Measurements from ENCODE around the gene SLC26A9. TPM values are rescaled to one million over a fixed set of nuclear protein-coding genes. Genes with fewer than 3 reads are reported as not detected.

SLC26A9 gene
- total and polyA plus RNA-seq, 9 of the 15 experiments (the other 6 are each of a cell fraction or from before 2014, with no cell fraction given): 0.03 TPM; not detected in 8

DNA sequence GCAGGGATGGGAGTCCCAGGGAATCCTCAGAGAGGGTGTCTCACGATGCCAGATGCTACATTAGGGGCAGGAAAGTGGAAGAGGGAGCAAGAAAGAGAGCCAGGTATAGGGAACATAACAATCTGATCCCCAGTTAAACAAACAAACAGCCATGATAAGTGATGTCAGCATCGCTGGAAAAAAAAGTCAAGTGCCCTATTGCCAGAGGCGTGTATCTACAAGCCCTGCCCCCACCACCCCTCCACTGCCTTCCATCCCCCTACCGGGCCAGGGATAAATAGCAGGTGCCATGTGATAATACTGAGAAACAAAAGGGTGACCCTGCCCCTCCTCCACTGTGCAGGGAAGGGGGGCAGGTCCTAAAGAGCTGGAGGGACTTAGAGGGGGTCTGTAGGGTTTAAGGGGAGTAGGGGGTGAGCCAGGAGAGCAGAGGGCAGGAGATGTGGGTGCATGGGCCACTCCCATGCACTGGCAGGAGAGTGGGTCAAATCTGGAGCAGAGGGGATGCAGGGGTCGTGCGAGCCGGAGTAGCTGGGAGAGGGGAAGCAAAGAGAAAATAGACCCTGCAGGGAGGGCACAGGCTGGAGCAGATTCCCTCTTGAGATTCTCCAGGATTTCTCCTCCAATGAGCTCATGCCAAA is 3.4 kb downstream of the SLC26A9 start:
- peak in 3 of 4 experiments; percentile 53 to 72 (median 71) for DNase-seq (ENCODE audit: extremely low read depth in 1 of 4, low spot score in 3 of 4)
- no peak overlapping the region for H2AFZ ChIP-seq (ENCODE audit: low read depth, low read length)
- no peaks in the 10 kb centered on the region for H3K79me2 ChIP-seq (ENCODE audit: control insufficient read depth, insufficient read depth, low read length)
- no TSS peak for BruUV-seq (replicated peaks)
- ChIA-PET POLR2A (no interaction called here), CTCF (ENCODE audit: low intra/inter-chr PET ratio) (no interaction called here)
- TF ChIP-seq SAP30 (IDR thresholded peaks at IDR 0.05; ENCODE audit: borderline replicate concordance, insufficient read depth, low read depth, low read length, poor library complexity, severe bottlenecking) (no peak), ZFX (CRISPR knock-in tag; IDR thresholded peaks at IDR 0.05) (no peak), ZNF384 (IDR thresholded peaks at IDR 0.05; ENCODE audit: low read depth, low read length) (peak; percentile 49; the same call in 1 of the 2 replicates)
- TF ChIP-seq, protein P1, sequence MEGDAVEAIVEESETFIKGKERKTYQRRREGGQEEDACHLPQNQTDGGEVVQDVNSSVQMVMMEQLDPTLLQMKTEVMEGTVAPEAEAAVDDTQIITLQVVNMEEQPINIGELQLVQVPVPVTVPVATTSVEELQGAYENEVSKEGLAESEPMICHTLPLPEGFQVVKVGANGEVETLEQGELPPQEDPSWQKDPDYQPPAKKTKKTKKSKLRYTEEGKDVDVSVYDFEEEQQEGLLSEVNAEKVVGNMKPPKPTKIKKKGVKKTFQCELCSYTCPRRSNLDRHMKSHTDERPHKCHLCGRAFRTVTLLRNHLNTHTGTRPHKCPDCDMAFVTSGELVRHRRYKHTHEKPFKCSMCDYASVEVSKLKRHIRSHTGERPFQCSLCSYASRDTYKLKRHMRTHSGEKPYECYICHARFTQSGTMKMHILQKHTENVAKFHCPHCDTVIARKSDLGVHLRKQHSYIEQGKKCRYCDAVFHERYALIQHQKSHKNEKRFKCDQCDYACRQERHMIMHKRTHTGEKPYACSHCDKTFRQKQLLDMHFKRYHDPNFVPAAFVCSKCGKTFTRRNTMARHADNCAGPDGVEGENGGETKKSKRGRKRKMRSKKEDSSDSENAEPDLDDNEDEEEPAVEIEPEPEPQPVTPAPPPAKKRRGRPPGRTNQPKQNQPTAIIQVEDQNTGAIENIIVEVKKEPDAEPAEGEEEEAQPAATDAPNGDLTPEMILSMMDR (IDR thresholded peaks at IDR 0.05 in 2 of 3, conservative IDR thresholded peaks at IDR 0.05 in 1 of 3; ENCODE audit: insufficient read depth in 2 of 3, low read depth in 1 of 3, low read length in 3 of 3): peak; percentile 19 to 41 (median 27); a peak in 3 of 6 replicates
- TF ChIP-seq, protein P2, sequence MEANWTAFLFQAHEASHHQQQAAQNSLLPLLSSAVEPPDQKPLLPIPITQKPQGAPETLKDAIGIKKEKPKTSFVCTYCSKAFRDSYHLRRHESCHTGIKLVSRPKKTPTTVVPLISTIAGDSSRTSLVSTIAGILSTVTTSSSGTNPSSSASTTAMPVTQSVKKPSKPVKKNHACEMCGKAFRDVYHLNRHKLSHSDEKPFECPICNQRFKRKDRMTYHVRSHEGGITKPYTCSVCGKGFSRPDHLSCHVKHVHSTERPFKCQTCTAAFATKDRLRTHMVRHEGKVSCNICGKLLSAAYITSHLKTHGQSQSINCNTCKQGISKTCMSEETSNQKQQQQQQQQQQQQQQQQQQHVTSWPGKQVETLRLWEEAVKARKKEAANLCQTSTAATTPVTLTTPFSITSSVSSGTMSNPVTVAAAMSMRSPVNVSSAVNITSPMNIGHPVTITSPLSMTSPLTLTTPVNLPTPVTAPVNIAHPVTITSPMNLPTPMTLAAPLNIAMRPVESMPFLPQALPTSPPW (CRISPR knock-in tag; IDR thresholded peaks at IDR 0.05): peak; percentile 42; the same call in 1 of the 2 replicates
- in situ Hi-C loops (cut with MboI): no loop called here
- FAIRE-seq: no peak
- H3K4me3 ChIP-seq: no peak overlapping the region
- peak; percentile 76 for ATAC-seq
- peaks cover 16% of the 10 kb centered on the region; the same call in 1 of the 2 replicates for H4K20me1 ChIP-seq (replicated peaks; ENCODE audit: control insufficient read depth, insufficient read depth, low read length)
- H3K4me2 ChIP-seq (ENCODE audit: insufficient read depth, low read length): no peak overlapping the region
- H3K9ac ChIP-seq (ENCODE audit: insufficient read depth in 1 of 2, low read depth in 2 of 2, low read length in 2 of 2): no peak overlapping the region
- H3K9me1 ChIP-seq (ENCODE audit: control insufficient read depth, insufficient read depth, low read length): no peaks in the 10 kb centered on the region
- H3K27me3 ChIP-seq (ENCODE audit: control insufficient read depth in 2 of 2, insufficient read depth in 2 of 2, low read length in 2 of 2): peaks cover 36 to 80% of the 10 kb centered on the region in 2 experiments
- WGBS (ENCODE audit: insufficient coverage, low coverage, missing lambda C conversion rate): 3% methylated on average over 7 of the region's 7 CpGs
- no peaks in the 10 kb centered on the region for H3K36me3 ChIP-seq (ENCODE audit: control insufficient read depth, insufficient read depth, low read length)
- H3K4me1 ChIP-seq (replicated peaks in 1 of 2; ENCODE audit: control insufficient read depth in 2 of 2, insufficient read depth in 2 of 2, low read length in 2 of 2): peaks cover 2 to 7% of the 10 kb centered on the region in 2 experiments
- no peak overlapping the region for H3K27ac ChIP-seq (ENCODE audit: extremely low read depth, low read depth, low read length)
- intact Hi-C loops (cut with micrococcal nuclease): no loop called here
- H3K9me3 ChIP-seq (replicated peaks; ENCODE audit: control insufficient read depth, insufficient read depth, low read depth, low read length): no peaks in the 10 kb centered on the region
